OCI-LY1 (cell line): ENCODE results near the gene TRNAU1AP.
A peak's percentile ranks its signal among the peaks of the same experiment; 100 is the strongest.

Experiments used
- H2AFZ ChIP-seq: fragments of 200-600 bp; sonication (generic), shearing (Covaris generic); 2 replicates; pipeline ENCODE4 v1.6.0; 2014; ENCODE audit warnings: antibody characterized with exemption, mild to moderate bottlenecking, low read length
- H3F3A ChIP-seq: fragments of 200-600 bp; sonication (generic), shearing (Covaris generic); 2 replicates; pipeline ENCODE4 v1.6.0; 2014; ENCODE audit warnings: mild to moderate bottlenecking, antibody characterized with exemption, low read length, moderate library complexity; ENCODE audit not compliant: insufficient read depth
- H3K27ac ChIP-seq: fragments of 200-600 bp; sonication (generic); 2 replicates; pipeline ENCODE4 v1.5.1; 2014; ENCODE audit warnings: low read length, mixed run types, mild to moderate bottlenecking, low read depth; ENCODE audit not compliant: poor library complexity, severe bottlenecking
- H3K27me3 ChIP-seq: fragments of 200-600 bp; sonication (generic); 2 replicates; pipeline ENCODE4 v1.6.0; 2014; ENCODE audit warnings: antibody characterized with exemption, mild to moderate bottlenecking, low read length, moderate library complexity; ENCODE audit not compliant: insufficient read depth
- H3K36me3 ChIP-seq: fragments of 200-600 bp; sonication (generic); 2 replicates; pipeline ENCODE4 v1.6.1; 2014; ENCODE audit warnings: mild to moderate bottlenecking, antibody characterized with exemption, low read length, moderate library complexity, mixed read lengths; ENCODE audit not compliant: insufficient read depth
- H3K4me1 ChIP-seq: fragments of 200-600 bp; sonication (generic); 2 replicates; pipeline ENCODE4 v1.5.1; 2014; ENCODE audit warnings: mild to moderate bottlenecking, low read length, moderate library complexity; ENCODE audit not compliant: insufficient read depth, severe bottlenecking
- H3K4me2 ChIP-seq: fragments of 200-600 bp; sonication (generic), shearing (Covaris generic); 2 replicates; pipeline ENCODE4 v1.6.1; 2014; ENCODE audit warnings: low read length
- H3K4me3 ChIP-seq: fragments of 200-600 bp; sonication (generic); 2 replicates; pipeline ENCODE4 v1.5.1; 2014; ENCODE audit warnings: low read length, low read depth, mild to moderate bottlenecking, mixed read lengths; ENCODE audit not compliant: poor library complexity, severe bottlenecking
- H3K79me2 ChIP-seq: fragments of 200-600 bp; shearing (Covaris generic); 2 replicates; pipeline ENCODE4 v1.6.1; 2016; ENCODE audit warnings: mixed run types, low read length, mixed read lengths; ENCODE audit not compliant: insufficient read depth
- H3K9ac ChIP-seq: fragments of 200-600 bp; sonication (generic), shearing (Covaris generic); 2 replicates; pipeline ENCODE4 v1.6.1; 2014; ENCODE audit warnings: mild to moderate bottlenecking, low read length, mixed read lengths
- H3K9me2 ChIP-seq: fragments of 200-600 bp; sonication (generic), shearing (Covaris generic); 2 replicates; pipeline ENCODE4 v1.6.1; 2014; ENCODE audit warnings: low read depth, mild to moderate bottlenecking, low read length, mixed read lengths
- H3K9me3 ChIP-seq: fragments of 200-600 bp; shearing (Covaris generic); 2 replicates; pipeline ENCODE4 v1.6.1; 2014; ENCODE audit warnings: low read length, mixed read lengths
- H4K20me1 ChIP-seq: fragments of 200-600 bp; sonication (generic), shearing (Covaris generic); 2 replicates; pipeline ENCODE4 v1.6.0; 2016; ENCODE audit warnings: mild to moderate bottlenecking, low read length; ENCODE audit not compliant: insufficient read depth
- EZH2 ChIP-seq: fragments of 200-600 bp; sonication (generic), shearing (Covaris generic); IDR thresholded peaks from 2 replicates; pipeline ENCODE4 v1.8.0; 2017; ENCODE audit warnings: borderline replicate concordance, mixed run types, mild to moderate bottlenecking, antibody characterized with exemption, low read length, moderate library complexity, mixed read lengths
- TF ChIP-seq, protein P1 (sequence below): fragments of 200-600 bp; sonication (generic), shearing (Covaris generic); IDR thresholded peaks from 2 replicates; pipeline ENCODE4 v1.5.1; 2017; ENCODE audit warnings: mild to moderate bottlenecking, antibody characterized with exemption, low read length, moderate library complexity, mixed read lengths

Gene TRNAU1AP

DNA sequence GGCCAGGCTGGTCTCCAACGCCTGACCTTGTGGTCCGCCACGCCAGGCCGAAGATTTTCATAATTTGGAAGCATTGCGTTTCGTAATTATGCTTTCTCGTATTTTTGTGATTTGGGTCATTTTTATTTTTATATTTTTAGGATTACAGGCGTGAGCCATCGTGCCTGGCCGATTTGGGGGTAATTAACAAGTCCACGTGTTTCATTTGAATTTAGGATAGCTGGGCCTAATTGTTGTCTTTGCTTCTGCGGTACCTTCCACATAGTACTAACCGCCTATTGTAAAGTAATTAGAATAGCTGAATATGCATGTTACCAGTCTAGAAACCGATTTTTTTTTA lies 46.0 kb upstream of the TRNAU1AP start:
- H3K4me1 ChIP-seq: peaks cover 46% of the 10 kb centered on the region
- no peak for TF ChIP-seq EZH2
- TF ChIP-seq, protein P1, sequence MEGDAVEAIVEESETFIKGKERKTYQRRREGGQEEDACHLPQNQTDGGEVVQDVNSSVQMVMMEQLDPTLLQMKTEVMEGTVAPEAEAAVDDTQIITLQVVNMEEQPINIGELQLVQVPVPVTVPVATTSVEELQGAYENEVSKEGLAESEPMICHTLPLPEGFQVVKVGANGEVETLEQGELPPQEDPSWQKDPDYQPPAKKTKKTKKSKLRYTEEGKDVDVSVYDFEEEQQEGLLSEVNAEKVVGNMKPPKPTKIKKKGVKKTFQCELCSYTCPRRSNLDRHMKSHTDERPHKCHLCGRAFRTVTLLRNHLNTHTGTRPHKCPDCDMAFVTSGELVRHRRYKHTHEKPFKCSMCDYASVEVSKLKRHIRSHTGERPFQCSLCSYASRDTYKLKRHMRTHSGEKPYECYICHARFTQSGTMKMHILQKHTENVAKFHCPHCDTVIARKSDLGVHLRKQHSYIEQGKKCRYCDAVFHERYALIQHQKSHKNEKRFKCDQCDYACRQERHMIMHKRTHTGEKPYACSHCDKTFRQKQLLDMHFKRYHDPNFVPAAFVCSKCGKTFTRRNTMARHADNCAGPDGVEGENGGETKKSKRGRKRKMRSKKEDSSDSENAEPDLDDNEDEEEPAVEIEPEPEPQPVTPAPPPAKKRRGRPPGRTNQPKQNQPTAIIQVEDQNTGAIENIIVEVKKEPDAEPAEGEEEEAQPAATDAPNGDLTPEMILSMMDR: no peak
- H4K20me1 ChIP-seq: no peaks in the 10 kb centered on the region
- H3F3A ChIP-seq: peaks cover 38% of the 10 kb centered on the region
- peak overlapping the region; percentile 89 for H3K4me3 ChIP-seq
- peak overlapping the region; percentile 81 for H3K9ac ChIP-seq
- no peak overlapping the region for H2AFZ ChIP-seq
- H3K27me3 ChIP-seq: no peaks in the 10 kb centered on the region
- peaks cover 58% of the 10 kb centered on the region for H3K36me3 ChIP-seq
- H3K9me2 ChIP-seq: no peaks in the 10 kb centered on the region
- peak overlapping the region; percentile 88 for H3K27ac ChIP-seq
- H3K9me3 ChIP-seq: no peaks in the 10 kb centered on the region
- peaks cover 25% of the 10 kb centered on the region for H3K79me2 ChIP-seq
- H3K4me2 ChIP-seq: peak overlapping the region; percentile 96

DNA sequence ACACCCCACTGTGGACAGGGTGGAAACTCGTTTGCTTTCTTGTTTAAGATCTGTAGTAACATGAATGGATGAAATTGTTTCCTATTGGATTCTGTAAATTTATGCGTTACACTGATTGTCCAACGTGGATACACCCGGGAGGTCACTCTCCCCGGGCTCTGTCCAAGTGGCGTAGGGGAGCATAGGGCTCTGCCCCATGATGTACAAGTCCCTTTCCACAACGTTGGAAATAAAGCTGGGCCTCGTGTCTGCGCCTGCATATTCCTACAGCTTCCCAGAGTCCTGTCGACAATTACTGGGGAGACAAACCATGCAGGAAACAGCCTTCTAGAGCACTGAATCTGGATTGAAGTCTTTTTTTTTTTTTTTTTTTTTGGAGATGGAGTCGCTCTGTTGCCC lies 45.6 kb upstream of the TRNAU1AP start:
- Histone ChIP-seq H3K4me3 (peak overlapping the region; percentile 89), H3K4me2 (peak overlapping the region; percentile 96), H3K36me3 (peaks cover 62% of the 10 kb centered on the region), H3K27me3 (no peaks in the 10 kb centered on the region), H3K27ac (peak overlapping the region; percentile 88), H3K9me3 (no peaks in the 10 kb centered on the region), H3K9ac (peak overlapping the region; percentile 81), H3K79me2 (peaks cover 25% of the 10 kb centered on the region), H4K20me1 (no peaks in the 10 kb centered on the region), H3F3A (peaks cover 40% of the 10 kb centered on the region), H3K4me1 (peaks cover 46% of the 10 kb centered on the region), H3K9me2 (no peaks in the 10 kb centered on the region), H2AFZ (no peak overlapping the region)
- no peak for TF ChIP-seq EZH2
- TF ChIP-seq, protein P1: no peak

- Histone ChIP-seq H4K20me1 (no peaks in the 10 kb centered on the region), H3K27ac (peak overlapping the region; percentile 88), H3K4me2 (peak overlapping the region; percentile 96), H3K9me2 (no peaks in the 10 kb centered on the region), H3K79me2 (peaks cover 25% of the 10 kb centered on the region), H3K36me3 (peaks cover 68% of the 10 kb centered on the region), H3F3A (peaks cover 45% of the 10 kb centered on the region), H3K9me3 (no peaks in the 10 kb centered on the region), H3K4me3 (peak overlapping the region; percentile 89), H3K9ac (peak overlapping the region; percentile 81), H3K27me3 (no peaks in the 10 kb centered on the region), H3K4me1 (peaks cover 46% of the 10 kb centered on the region), H2AFZ (no peak overlapping the region)
- TF ChIP-seq, protein P1: no peak
- no peak for TF ChIP-seq EZH2
Observed at GRCh38 chr1:28507646-28508434, 45.0 kb upstream of the TRNAU1AP start.
